NCI-H82 treated with DMSO at 0.1 percent for 48 hours (cell line): ENCODE results near the gene ATL3.
"Not testable (repeated sequence)": the region's sequence is repeated elsewhere in the genome, so short reads cannot be mapped to it uniquely, and the experiment has no call there.

ENCODE experiments used
- DNase-seq: peaks from one replicate; lab custom pipeline; 2025; ENCODE audit not compliant: unreplicated experiment; lab: John Stamatoyannopoulos, UW

ATL3 gene

GRCh38 chr11:63621071-63621470, 50.1 kb downstream of the ATL3 start:
- DNase-seq, result no peak

- no peak for DNase-seq
These were observed 51.2 kb downstream of the ATL3 start for GRCh38 chr11:63619967-63620366.

- not testable (repeated sequence) for DNase-seq
These were observed 53.5 kb downstream of the ATL3 start for GRCh38 chr11:63617686-63618085.

GRCh38 chr11:63616953-63617352, 54.2 kb downstream of the ATL3 start:
- no peak for DNase-seq

- DNase-seq, result no peak
These were observed 57.0 kb downstream of the ATL3 start, which contains the start of gene PLAAT3 for GRCh38 chr11:63614136-63614671. Gene PLAAT3, minus strand, starts transcription at chr11:63614433. Its CDS starts 419 bp downstream, at chr11:63614014.

- no peak for DNase-seq
These were observed 57.5 kb downstream of the ATL3 start for GRCh38 chr11:63613517-63614135.

GRCh38 chr11:63612181-63612580, 59.0 kb downstream of the ATL3 start:
- DNase-seq, result no peak

- no peak for DNase-seq
These were observed 59.8 kb downstream of the ATL3 start for GRCh38 chr11:63611395-63611747.

- no peak for DNase-seq
These were observed 60.4 kb downstream of the ATL3 start for GRCh38 chr11:63610604-63611394.

- DNase-seq, result no peak
These were observed 61.1 kb downstream of the ATL3 start for GRCh38 chr11:63609971-63610580.

- DNase-seq, result no peak
These were observed 61.6 kb downstream of the ATL3 start for GRCh38 chr11:63609536-63609935.

- DNase-seq, result no peak
These were observed 62.5 kb downstream of the ATL3 start for GRCh38 chr11:63608353-63609345.

GRCh38 chr11:63603180-63603518, 68.0 kb downstream of the ATL3 start:
- no peak for DNase-seq

- DNase-seq, result not testable (repeated sequence)
These were observed 68.6 kb downstream of the ATL3 start for GRCh38 chr11:63602290-63603179.

- no peak for DNase-seq
These were observed 71.7 kb downstream of the ATL3 start for GRCh38 chr11:63599211-63600122.

- DNase-seq, result no peak
These were observed 72.6 kb downstream of the ATL3 start for GRCh38 chr11:63598556-63598955.

- no peak for DNase-seq
These were observed 75.9 kb downstream of the ATL3 start for GRCh38 chr11:63595296-63595695.

- DNase-seq, result no peak
These were observed 78.2 kb downstream of the ATL3 start for GRCh38 chr11:63592975-63593395.
